ENCODE results near the gene ZNF556.

The ZNF556 gene

GRCh38 chr19:2926341-2927031 lies 59.4 kb downstream of the ZNF556 start:
- in situ Hi-C loops (cut with HindIII; ENCODE audit: low sequenced_read_pairs) = no loop called here
- no peak for DNase-seq (ENCODE audit: low read depth)
- no peak for TF ChIP-seq CTCF (IDR thresholded peaks at IDR 0.05; ENCODE audit: low read depth, low read length, missing control alignments)
- H3K4me3 ChIP-seq (ENCODE audit: low read depth, low read length) = no peak overlapping the region

GRCh38 chr19:2927032-2927430 lies 59.9 kb downstream of the ZNF556 start:
- DNase-seq (ENCODE audit: low read depth) = no peak
- H3K4me3 ChIP-seq (ENCODE audit: low read depth, low read length) = no peak overlapping the region
- no peak for TF ChIP-seq CTCF (IDR thresholded peaks at IDR 0.05; ENCODE audit: low read depth, low read length, missing control alignments)
- in situ Hi-C loops (cut with HindIII; ENCODE audit: low sequenced_read_pairs) = no loop called here

All from astrocyte of the cerebellum (primary cell).